DMS53 treated with DMSO at 0.1 percent for 48 hours (cell line): Measurements from ENCODE around the gene PSD4.

Experiments
- DNase-seq: peaks from one replicate; lab custom pipeline; 2025; ENCODE audit not compliant: unreplicated experiment; lab: John Stamatoyannopoulos, UW

The PSD4 gene

GRCh38 chr2:113219889-113220641 is 46.3 kb downstream of the PSD4 start:
- DNase-seq: no peak

DNA sequence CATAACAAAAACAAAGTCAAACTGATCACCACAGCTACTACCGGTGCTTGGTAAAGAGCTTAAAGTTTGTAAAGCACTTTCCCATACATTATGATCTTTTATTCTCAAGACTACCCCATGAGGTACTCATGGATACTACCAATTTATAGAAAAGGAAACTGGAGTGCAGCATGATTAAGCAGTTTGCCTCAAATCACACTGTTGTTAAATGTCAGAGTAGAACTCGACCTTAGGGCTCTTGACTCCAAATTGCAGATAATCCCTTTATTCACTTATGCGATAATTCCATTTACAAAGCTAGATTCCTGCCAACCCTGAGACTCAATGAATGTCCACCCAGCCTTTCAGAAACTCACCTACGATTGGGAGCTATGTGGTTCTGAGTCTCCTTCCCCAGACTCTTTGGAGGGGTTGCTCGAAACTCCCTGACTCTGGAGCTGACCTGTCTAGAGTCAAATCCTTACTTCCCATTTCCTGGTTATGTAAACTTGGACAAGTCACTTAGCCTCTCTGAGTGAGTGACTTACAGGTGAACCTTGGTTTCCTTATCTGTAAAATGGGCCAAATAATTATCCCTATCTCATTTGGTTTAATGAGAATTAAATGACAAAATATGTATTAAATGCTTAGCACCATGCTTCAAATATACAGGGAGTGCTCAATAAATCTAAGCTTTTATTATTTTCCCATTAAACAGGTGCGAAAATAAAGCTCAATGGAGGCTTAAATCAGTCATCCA is 47.4 kb downstream of the PSD4 start:
- DNase-seq: no peak

- no peak for DNase-seq
Measured at GRCh38 chr2:113221846-113222245, 48.1 kb downstream of the PSD4 start.

GRCh38 chr2:113223813-113224212 is 50.0 kb downstream of the PSD4 start:
- no peak for DNase-seq

GRCh38 chr2:113224647-113225236 is 51.0 kb downstream of the PSD4 start:
- DNase-seq: no peak

DNA sequence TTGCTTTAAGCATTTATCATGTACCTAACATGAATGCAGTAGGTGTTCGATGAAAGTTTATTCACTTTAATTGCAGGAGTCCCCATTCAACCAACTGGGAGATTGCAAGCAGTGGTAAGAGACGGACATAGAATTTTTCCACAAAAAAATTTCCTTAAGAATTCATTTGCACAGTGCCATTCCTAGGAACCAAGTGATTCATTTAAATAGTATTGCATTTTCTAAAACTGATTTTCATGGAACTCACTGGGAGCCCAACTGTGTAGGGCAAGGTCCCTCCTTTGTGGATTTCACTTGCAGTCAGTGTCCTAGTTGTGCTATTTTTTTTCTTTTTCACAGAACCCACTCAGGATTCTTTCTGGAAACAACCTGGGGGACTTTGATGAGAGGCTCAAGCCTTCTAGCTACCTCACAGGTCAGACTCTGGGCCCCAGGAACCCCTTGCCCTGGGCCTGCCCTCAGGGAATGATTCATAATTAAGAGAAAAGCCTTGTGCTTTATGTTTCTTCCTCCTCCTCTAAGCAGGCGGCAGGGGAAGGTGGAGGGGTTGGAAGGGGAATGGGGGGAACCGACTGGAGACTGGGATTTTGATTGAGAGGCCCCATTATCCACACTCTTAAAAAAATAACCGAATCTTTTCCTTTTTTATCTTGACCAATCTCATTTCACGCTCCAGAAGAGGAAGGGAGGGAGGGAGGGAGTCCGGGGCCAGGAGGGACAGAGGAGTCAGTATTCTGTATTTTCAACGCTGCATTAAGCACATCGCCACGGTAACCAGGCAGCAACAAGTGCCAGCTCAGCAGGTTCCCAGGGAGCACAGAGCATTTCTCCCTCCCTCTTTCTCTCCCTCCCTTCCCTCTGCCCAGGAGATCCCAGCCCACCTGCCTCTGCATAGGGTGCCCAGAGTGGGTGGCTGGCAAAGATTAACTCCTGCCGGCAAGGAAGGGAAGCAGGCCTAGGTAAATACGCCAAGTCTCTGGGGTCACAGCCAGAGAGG is 51.8 kb downstream of the PSD4 start:
- peak; percentile 33 for DNase-seq

DNA sequence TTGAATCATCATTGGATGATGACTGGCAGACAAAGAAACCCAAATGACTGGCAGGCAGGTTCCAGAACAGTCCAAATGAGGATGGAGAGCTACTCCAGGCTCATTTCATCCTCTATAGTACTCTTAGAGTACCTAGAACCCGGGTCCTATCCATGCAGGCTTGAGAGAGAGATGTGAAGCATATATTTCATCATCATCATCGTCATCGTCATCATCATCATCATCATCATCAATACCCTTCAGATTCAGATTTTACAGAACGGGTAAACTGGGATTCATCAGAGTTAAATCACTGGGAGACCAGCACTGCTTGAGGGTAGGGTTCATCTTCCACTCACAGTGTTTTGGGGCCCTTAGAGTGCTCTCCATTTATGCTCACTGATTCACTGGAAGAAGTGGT is 52.7 kb downstream of the PSD4 start:
- no peak for DNase-seq

GRCh38 chr2:113227290-113227689 is 53.5 kb downstream of the PSD4 start:
- no peak for DNase-seq

- no peak for DNase-seq
Measured at GRCh38 chr2:113227698-113228097, 53.9 kb downstream of the PSD4 start.

DNA sequence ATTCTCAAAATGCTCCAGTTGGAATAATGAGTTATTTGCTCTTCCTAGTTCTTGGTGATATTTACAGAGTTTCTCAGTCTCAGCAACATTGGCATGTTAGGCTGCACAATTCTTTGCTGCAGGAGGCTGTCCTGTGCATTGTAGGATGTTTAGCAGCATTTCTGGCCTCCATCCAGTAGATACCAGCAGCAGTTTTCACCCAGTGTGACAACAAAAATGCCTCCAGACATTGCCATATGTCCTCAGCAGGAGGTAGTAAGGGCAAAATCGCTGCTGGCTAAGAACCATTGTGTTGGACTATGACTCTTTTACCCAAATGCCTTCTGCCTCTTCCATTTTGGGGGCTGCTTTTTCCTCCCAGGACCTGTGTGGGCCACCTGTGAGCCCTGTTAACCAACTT is 54.6 kb downstream of the PSD4 start:
- no peak for DNase-seq

DNA sequence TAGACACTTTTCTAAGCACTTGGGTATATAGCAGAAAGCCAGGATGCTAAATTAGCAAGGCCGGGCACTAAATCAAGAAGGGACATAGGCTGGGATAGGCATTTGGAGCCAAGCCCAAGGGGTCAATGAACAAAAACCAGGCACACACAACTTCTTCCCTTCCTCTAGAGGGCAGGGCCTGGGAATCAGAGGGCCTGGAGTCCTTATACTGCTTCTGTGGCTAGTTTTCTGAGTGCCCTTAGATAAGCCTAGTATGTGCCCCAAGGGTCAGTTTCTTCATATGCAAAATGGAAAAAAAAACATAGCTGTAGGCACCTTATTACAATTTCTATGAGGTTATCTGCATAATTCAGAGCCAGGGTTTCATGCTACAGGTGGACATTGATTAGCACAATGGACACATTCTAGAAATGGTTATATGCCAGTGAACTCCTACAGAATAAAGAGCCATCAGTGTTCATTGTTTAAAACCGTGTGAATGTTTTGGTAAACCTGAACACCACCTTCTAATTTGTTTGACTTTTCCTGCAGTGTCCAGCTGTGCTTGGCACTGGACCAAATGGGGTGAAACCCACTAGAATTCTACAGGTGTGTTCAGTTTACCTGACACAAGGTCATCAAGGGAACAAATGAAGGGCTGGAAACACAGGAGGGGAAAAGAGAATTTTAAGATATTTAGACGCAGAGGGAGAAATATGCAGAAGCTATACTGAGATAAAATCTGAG is 55.4 kb downstream of the PSD4 start:
- DNase-seq: no peak

GRCh38 chr2:113229795-113230194 is 56.0 kb downstream of the PSD4 start:
- no peak for DNase-seq

GRCh38 chr2:113230531-113230930 is 56.8 kb downstream of the PSD4 start:
- DNase-seq: no peak

DNA sequence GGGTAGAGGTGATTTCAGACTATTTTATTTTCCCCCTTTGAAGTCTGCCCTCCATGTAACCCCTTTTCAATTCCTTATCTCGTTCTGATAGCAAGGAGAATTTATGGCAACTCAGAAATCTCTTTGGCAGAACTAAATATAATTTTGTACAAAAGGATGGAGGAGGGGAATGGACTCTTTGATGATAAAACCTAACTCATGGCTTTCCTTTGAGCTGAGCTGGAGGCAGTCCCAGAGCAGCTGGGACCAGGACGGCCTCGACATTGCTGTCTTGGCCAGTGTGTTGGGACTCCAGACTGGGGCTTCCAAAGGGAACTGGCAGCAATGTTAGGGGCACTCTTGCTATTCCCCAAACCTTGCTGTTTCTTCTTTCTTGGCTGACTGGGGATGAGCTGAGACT is 57.3 kb downstream of the PSD4 start:
- DNase-seq: no peak

- no peak for DNase-seq
Measured at GRCh38 chr2:113232123-113232522, 58.4 kb downstream of the PSD4 start.

DNA sequence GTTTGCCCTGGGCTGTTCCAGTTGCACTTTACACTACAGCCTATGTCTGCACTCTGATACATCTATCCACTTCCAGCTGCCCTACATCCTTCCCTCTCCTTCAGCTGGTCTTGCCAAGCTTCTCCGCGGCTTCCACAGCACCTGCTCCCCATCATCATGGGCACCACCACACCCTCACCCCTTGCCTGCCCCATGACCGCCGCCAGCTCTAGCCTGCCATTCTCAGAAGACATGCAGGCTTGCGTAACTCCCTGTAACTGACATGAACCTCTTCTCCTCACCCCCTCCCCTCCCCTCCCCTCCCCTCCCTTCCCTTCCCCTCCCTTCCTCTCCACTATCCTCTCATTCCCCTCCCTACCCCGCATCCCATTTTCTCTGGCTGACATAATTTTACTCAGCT is 59.0 kb downstream of the PSD4 start:
- DNase-seq: no peak

DNA sequence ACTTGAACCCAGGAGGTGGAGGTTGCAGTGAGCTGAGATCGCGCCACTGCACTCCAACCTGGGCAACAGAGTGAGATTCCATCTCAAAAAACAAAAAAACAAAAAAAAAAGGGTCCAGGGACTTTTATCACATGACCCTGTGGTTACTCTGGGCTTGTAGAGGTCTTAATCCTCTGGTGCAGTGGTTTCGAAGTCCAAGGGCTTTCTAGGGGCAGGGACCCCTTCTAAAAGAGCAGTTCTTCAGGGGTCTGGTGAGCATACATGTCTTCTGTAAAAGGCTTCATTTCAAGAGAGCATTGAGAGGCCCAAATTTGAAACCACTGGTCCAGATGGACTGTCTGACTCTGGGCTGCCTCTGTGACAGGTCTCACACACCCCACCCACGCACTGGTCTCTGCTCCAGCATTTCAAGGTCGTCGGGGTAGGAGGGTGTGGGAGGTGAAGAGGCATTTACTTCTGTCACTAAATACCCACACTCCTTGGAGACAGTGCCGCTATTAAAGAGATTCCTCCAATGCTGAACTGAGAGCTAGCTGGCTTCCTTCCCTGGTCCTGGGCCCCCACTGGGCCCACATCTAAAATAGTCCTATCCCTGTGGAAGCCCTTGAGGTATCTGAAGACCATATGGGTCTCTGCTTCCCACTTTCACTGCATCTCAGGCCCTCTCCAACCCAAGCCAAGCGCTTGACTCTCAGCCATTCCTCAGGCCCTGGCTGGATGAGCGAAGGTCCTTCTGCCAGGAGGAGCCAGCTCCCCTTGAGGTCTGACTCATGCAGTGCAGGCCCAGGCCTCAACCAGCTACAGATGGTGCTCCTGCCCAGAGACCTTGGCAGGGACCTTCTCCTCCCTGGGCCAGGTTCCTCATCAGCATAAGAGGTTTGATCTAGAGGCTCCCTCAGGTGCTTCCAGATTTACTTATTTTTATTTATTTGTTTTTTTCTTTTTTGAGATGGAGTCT is 60.1 kb downstream of the PSD4 start:
- DNase-seq: peak; percentile 13

GRCh38 chr2:113234721-113235346 is 61.1 kb downstream of the PSD4 start:
- no peak for DNase-seq
